HepG2 (cell line): ENCODE measurements around the gene GPR89B. TPM values are rescaled to one million over a fixed set of nuclear protein-coding genes. Genes with fewer than 3 reads are reported as not detected.

ENCODE experiments used
- ATAC-seq: fragments of 200-7000 bp; cut with Tn5 transposase; 3 replicates; pipeline ENCODE4 v1.9.1; 2020; ENCODE audit warnings: mild to moderate bottlenecking, moderate library complexity
- BruUV-seq: library from RNA; stranded (reverse); fragments of 400-500 nt; replicated peaks from 2 replicates; lab custom pipeline; 2021; lab: Mats Ljungman, UMichigan
- CTCF ChIA-PET: fragments of 300-600 bp; formaldehyde crosslinking; extraction: SDS; loops from one replicate; lab custom pipeline; 2021; ENCODE audit warnings: low total read pairs, inconsistent platforms, low intra/inter-chr PET ratio; lab: Yijun Ruan, JAX
- POLR2A ChIA-PET: fragments of 350-600 bp; sonication (Branson Sonifier 250); formaldehyde crosslinking; loops from one replicate; lab custom pipeline; 2020; ENCODE audit warnings: antibody characterized with exemption, inconsistent platforms; lab: Yijun Ruan, JAX
- DNase-seq: peaks from one replicate; pipeline ENCODE4 v3.0.0-alpha.2; 2015; ENCODE audit warnings: low spot score
- FAIRE-seq: peaks from 3 replicates; lab custom pipeline; 2011; peaks lifted over from hg19 to GRCh38; lab: Jason Lieb, UNC
- H2AFZ ChIP-seq: one replicate; pipeline ENCODE4 v1.6.1; 2011; ENCODE audit warnings: low read length, inconsistent platforms
- H3K27ac ChIP-seq: fragments of 300-600 bp; 3 replicates; pipeline ENCODE4 v1.8.0; 2011; ENCODE audit warnings: mixed run types, mild to moderate bottlenecking, mixed read lengths, low read length, inconsistent platforms; ENCODE audit not compliant: insufficient read depth; ENCODE audit errors: extremely low read length
- H3K27me3 ChIP-seq, 2 experiments: fragments of 200-600 bp in 1 of 2; 2 replicates in 1 of 2; 3 replicates in 1 of 2; pipeline versions ENCODE4 v1.6.0 to v1.8.0; 2011; ENCODE audit warnings: low read length in 2 of 2, mild to moderate bottlenecking in 2 of 2, moderate library complexity in 2 of 2, inconsistent platforms in 1 of 2; ENCODE audit not compliant: insufficient read depth in 2 of 2, control insufficient read depth in 1 of 2
- H3K36me3 ChIP-seq, 2 experiments: fragments of 200-600 bp in 1 of 2; replicated peaks in 1 of 2; 2 replicates in 1 of 2; 3 replicates in 1 of 2; pipeline versions ENCODE4 v1.5.1 to v1.8.0; 2011; ENCODE audit warnings: low read length in 2 of 2, inconsistent platforms in 1 of 2; ENCODE audit not compliant: insufficient read depth in 2 of 2, control insufficient read depth in 1 of 2
- H3K4me1 ChIP-seq: 2 replicates; pipeline ENCODE4 v1.5.1; 2012; ENCODE audit warnings: low read length, inconsistent platforms; ENCODE audit not compliant: insufficient read depth
- H3K4me2 ChIP-seq: 2 replicates; pipeline ENCODE4 v1.6.0; 2011; ENCODE audit warnings: low read depth, low read length, inconsistent platforms
- H3K4me3 ChIP-seq, 3 experiments: fragments of 200-600 bp in 1 of 3; sonication (generic), shearing (Covaris generic) in 1 of 3; replicated peaks in 1 of 3; 2 replicates each; pipeline ENCODE4 v1.5.1; 2011 to 2016; ENCODE audit warnings: low read length in 3 of 3, inconsistent platforms in 2 of 3, low read depth in 2 of 3, mild to moderate bottlenecking in 2 of 3, control low read depth in 1 of 3, mixed read lengths in 1 of 3; ENCODE audit not compliant: insufficient read depth in 1 of 3
- H3K79me2 ChIP-seq: one replicate; pipeline ENCODE4 v1.6.1; 2011; ENCODE audit warnings: low read length, inconsistent platforms; ENCODE audit not compliant: insufficient read depth
- H3K9ac ChIP-seq: 2 replicates; pipeline ENCODE4 v1.6.0; 2011; ENCODE audit warnings: mild to moderate bottlenecking, low read depth, low read length, inconsistent platforms; ENCODE audit not compliant: insufficient read depth
- H3K9me3 ChIP-seq: 2 replicates; pipeline ENCODE4 v1.5.1; 2012; ENCODE audit warnings: mild to moderate bottlenecking, low read length
- H4K20me1 ChIP-seq: 2 replicates; pipeline ENCODE4 v1.6.0; 2011; ENCODE audit warnings: inconsistent platforms, mild to moderate bottlenecking, low read length, moderate library complexity; ENCODE audit not compliant: insufficient read depth
- CREM ChIP-seq, 2 experiments: sonication (generic) in 1 of 2; formaldehyde crosslinking in 1 of 2; IDR thresholded peaks; 2 replicates each; pipeline versions ENCODE4 v1.4.0 to v1.6.1; 2016 to 2020; ENCODE audit warnings: antibody characterized with exemption in 1 of 2, mild to moderate bottlenecking in 1 of 2, missing genetic modification reagents in 1 of 2
- IRF9 ChIP-seq: sonication (generic); formaldehyde crosslinking; IDR thresholded peaks from 2 replicates; pipeline ENCODE4 v1.8.0; 2022; ENCODE audit warnings: missing genetic modification reagents, mild to moderate bottlenecking, borderline replicate concordance
- KAT7 ChIP-seq: IDR thresholded peaks from 2 replicates; pipeline ENCODE4 v1.6.1; 2018; ENCODE audit warnings: borderline replicate concordance, missing compliant biosample characterization
- NFE2L1 ChIP-seq: sonication (generic); formaldehyde crosslinking; IDR thresholded peaks from 2 replicates; pipeline ENCODE4 v1.4.0; 2020; ENCODE audit warnings: missing genetic modification reagents, mild to moderate bottlenecking, borderline replicate concordance
- THAP7 ChIP-seq: sonication (generic); formaldehyde crosslinking; IDR thresholded peaks from 2 replicates; pipeline ENCODE4 v1.8.1; 2023; ENCODE audit warnings: mild to moderate bottlenecking, missing genetic modification reagents
- ZNF232 ChIP-seq: sonication (generic); formaldehyde crosslinking; IDR thresholded peaks from 2 replicates; pipeline ENCODE4 v1.4.0; 2020; ENCODE audit warnings: missing genetic modification reagents, borderline replicate concordance
- ZNF235 ChIP-seq: sonication (generic); formaldehyde crosslinking; IDR thresholded peaks from 2 replicates; pipeline ENCODE4 v1.8.1; 2023; ENCODE audit warnings: mild to moderate bottlenecking, missing genetic modification reagents, borderline replicate concordance
- ZNF547 ChIP-seq: sonication (generic); formaldehyde crosslinking; IDR thresholded peaks from 2 replicates; pipeline ENCODE4 v1.5.1; 2020; ENCODE audit warnings: mild to moderate bottlenecking, missing genetic modification reagents
- ZNF609 ChIP-seq: sonication (generic); formaldehyde crosslinking; IDR thresholded peaks from 2 replicates; pipeline ENCODE4 v1.4.0; 2020; ENCODE audit warnings: mild to moderate bottlenecking, missing genetic modification reagents, borderline replicate concordance
- WGBS: methylation state at CpG from one replicate; pipeline ENCODE4 v1.1.6; 2017; ENCODE audit warnings: low lambda C conversion rate; 5-methylcytosine and 5-hydroxymethylcytosine counted together
- in situ Hi-C: cut with HindIII; loops from 2 replicates; pipeline ENCODE4 v1.10.0; 2017; ENCODE audit warnings: low pct_unique_long_range_greater_than_20kb; ENCODE audit not compliant: extremely low pct_ligation_motif_present
- intact Hi-C: fragments of 100-400 bp; cut with micrococcal nuclease; formaldehyde crosslinking; loops from one replicate; pipeline ENCODE4 v1.10.0; 2022; ENCODE audit not compliant: unreplicated experiment
- polyA plus RNA-seq, 8 experiments: library from polyadenylated mRNA; depleted of rRNA in 3 of 8; stranded (reverse) in 7 of 8; unstranded in 1 of 8; fragments of >200 nt; fragmentation: Illumina TruSeq in 4 of 8; extraction: Trizol in 4 of 8; gene quantifications; 2 replicates each; pipeline versions ENCODE4 v1.2.1 to v1.2.3, GENCODE V29; 2011 to 2016; ENCODE audit warnings: low read depth in 4 of 8, missing spikeins in 1 of 8, mixed read lengths in 1 of 8; ENCODE audit not compliant: insufficient read depth in 1 of 8
- total RNA-seq, 5 experiments: library from RNA; depleted of rRNA; stranded (reverse); fragments of >200 nt; fragmentation: Illumina TruSeq; extraction: Trizol; gene quantifications; 2 replicates each; pipeline ENCODE4 v1.2.3, GENCODE V29; 2016; ENCODE audit warnings: low read depth in 1 of 5

Gene GPR89B
- total and polyA plus RNA-seq, 2 of the 13 experiments (the other 11 are each of a cell fraction or from before 2014, with no cell fraction given) = 12.2 to 20.1 TPM

GRCh38 chr1:147913362-147913942 is 14.8 kb upstream of the GPR89B start (continued):
- TF ChIP-seq ZNF235 (no peak), THAP7 (no peak), NFE2L1 (CRISPR knock-in tag) (no peak), ZNF232 (CRISPR knock-in tag) (no peak)
- TF ChIP-seq, all 625 proteins: peak for 0

- TF ChIP-seq IRF9 (CRISPR knock-in tag) (no peak), ZNF547 (no peak), CREM (IDR thresholded peaks at IDR 0.05) (no peak), CREM (CRISPR knock-in tag; IDR thresholded peaks at IDR 0.05) (no peak), KAT7 (CRISPR knock-in tag) (no peak), ZNF609 (no peak)
- TF ChIP-seq, all 625 proteins: peak for 0
- Histone ChIP-seq H2AFZ (no peak overlapping the region), H3K9me3 (no peaks in the 10 kb centered on the region), H3K27me3 (no peaks in the 10 kb centered on the region), H3K36me3 (no peaks in the 10 kb centered on the region), H3K27ac (no peak overlapping the region), H3K9ac (no peak overlapping the region), H3K4me3 (no peak overlapping the region), H3K4me2 (no peak overlapping the region), H3K4me1 (no peaks in the 10 kb centered on the region), H3K79me2 (no peaks in the 10 kb centered on the region), H4K20me1 (no peaks in the 10 kb centered on the region)
- intact Hi-C loops (no loop called here), in situ Hi-C loops (no loop called here)
- no peak for FAIRE-seq
- no peak for DNase-seq
- 77% methylated on average over 6 of the region's 6 CpGs for WGBS
- ATAC-seq = no peak
- ChIA-PET POLR2A (no interaction called here), CTCF (no interaction called here)
- BruUV-seq = no TSS peak
These were observed 8.3 kb upstream of the GPR89B start for GRCh38 chr1:147919896-147920295.
